ENCODE data around the gene SRR. TPM values are rescaled to one million over a fixed set of nuclear protein-coding genes. Genes with fewer than 3 reads are reported as not detected.

The SRR gene
- total RNA-seq, 4 donors from 2014 or later: 2.1 to 27.2 (median 5.5) TPM

DNA sequence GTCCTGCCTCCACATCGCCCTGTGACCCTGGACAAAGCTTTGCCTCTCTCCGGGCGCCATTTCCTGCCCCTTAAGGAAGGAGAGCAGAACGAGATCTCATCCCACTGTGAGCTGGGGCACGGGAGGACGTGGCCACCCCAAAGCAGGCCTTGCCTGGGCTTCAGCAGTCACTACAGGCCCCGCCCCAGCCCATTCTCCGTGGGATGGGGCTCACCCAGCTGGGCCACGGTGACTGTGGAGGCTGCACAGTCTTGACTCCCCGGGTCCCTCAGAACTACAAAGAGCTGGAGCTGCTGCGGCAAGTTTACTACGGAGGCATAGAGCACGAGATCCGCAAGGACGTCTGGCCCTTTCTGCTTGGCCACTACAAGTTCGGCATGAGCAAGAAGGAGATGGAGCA, 68.9 kb downstream of the SRR start:
- H3K27ac ChIP-seq: no peak overlapping the region
- H3K36me3 ChIP-seq: peaks cover 0 to 59% (median 0%) of the 10 kb centered on the region in 3 donors

DNA sequence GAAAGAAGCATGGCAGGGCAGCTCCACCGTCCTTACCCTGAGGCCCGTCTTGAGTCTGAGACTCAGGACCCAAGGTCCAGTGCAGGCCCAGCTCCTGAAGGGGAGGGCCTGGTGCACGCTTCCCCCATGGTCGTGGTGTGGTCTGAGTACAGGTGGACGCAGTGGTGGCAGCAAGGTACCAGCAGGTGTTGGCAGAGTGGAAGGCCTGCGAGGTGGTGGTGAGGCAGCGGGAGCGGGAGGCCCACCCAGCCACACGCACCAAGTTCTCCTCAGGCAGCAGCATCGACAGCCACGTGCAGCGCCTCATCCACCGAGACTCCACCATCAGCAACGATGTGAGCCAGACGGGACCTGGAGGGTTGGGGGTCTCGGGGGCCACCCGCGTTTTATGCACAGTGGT, 69.4 kb downstream of the SRR start:
- no peaks in the 10 kb centered on the region for H3K9me3 ChIP-seq

More for the DNA sequence above, 68.9 kb downstream of the SRR start:
- TF ChIP-seq, protein P1, sequence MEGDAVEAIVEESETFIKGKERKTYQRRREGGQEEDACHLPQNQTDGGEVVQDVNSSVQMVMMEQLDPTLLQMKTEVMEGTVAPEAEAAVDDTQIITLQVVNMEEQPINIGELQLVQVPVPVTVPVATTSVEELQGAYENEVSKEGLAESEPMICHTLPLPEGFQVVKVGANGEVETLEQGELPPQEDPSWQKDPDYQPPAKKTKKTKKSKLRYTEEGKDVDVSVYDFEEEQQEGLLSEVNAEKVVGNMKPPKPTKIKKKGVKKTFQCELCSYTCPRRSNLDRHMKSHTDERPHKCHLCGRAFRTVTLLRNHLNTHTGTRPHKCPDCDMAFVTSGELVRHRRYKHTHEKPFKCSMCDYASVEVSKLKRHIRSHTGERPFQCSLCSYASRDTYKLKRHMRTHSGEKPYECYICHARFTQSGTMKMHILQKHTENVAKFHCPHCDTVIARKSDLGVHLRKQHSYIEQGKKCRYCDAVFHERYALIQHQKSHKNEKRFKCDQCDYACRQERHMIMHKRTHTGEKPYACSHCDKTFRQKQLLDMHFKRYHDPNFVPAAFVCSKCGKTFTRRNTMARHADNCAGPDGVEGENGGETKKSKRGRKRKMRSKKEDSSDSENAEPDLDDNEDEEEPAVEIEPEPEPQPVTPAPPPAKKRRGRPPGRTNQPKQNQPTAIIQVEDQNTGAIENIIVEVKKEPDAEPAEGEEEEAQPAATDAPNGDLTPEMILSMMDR (IDR thresholded peaks at IDR 0.05): no peak
- TF ChIP-seq POLR2A (IDR thresholded peaks at IDR 0.05): no peak
- Histone ChIP-seq H3K4me1 (no peaks in the 10 kb centered on the region), H3K9me3 (no peaks in the 10 kb centered on the region), H3K27me3 (no peaks in the 10 kb centered on the region), H3K4me3 (no peak overlapping the region)
- DNase-seq: no peak

More for the DNA sequence above, 69.4 kb downstream of the SRR start:
- no peak for DNase-seq
- H3K4me1 ChIP-seq: no peaks in the 10 kb centered on the region
- no peak for TF ChIP-seq POLR2A (IDR thresholded peaks at IDR 0.05)
- TF ChIP-seq, protein P1 (IDR thresholded peaks at IDR 0.05): no peak
- no peak overlapping the region for H3K27ac ChIP-seq
- H3K4me3 ChIP-seq: no peak overlapping the region
- peaks cover 0 to 64% (median 0%) of the 10 kb centered on the region in 3 donors for H3K36me3 ChIP-seq
- H3K27me3 ChIP-seq: no peaks in the 10 kb centered on the region

Small RNAs within 50 kb of the gene (small RNA-seq; reads per million reads assigned to genes)
- gene AC006435.3 (0 reads per million in 2 donors), gene SNORD91A (608 to 1,293 reads per million in 2 donors), gene SNORD91B (169 to 182 reads per million in 2 donors)

Other genes starting within 250 kb of the SRR start
- 10 to 100 TPM in 2 of 4 donors, 1 to 10 TPM in 2; 6.8 to 40.4 (median 12.8) TPM for gene HIC1, start 248.8 kb upstream of the SRR start, total RNA-seq
- 100 to 1,000 TPM in 1 of 4 donors, 10 to 100 TPM in 3; 33.3 to 139 (median 67.4) TPM for gene SMG6, start 165 bp upstream of the SRR start, total RNA-seq
- 10 to 100 TPM in 3 of 4 donors, 1 to 10 TPM in 1; 5.6 to 87.5 (median 28.6) TPM for gene TSR1, start 32.5 kb downstream of the SRR start, total RNA-seq
- gene SGSM2, start 33.6 kb downstream of the SRR start, total RNA-seq: 100 to 1,000 TPM in 3 of 4 donors, 10 to 100 TPM in 1; 48.5 to 151 (median 113) TPM
- gene MNT, start 97.1 kb downstream of the SRR start, total RNA-seq: 10 to 100 TPM in 3 of 4 donors, 1 to 10 TPM in 1; 9.5 to 57.8 (median 39.0) TPM
- 10 to 100 TPM; 24.0 to 29.7 (median 27.9) TPM for gene METTL16, start 207.9 kb downstream of the SRR start, total RNA-seq

Data from Peyer's patch (tissue), 4 donors.